Measurements from ENCODE around the gene FBXO42.
A peak's percentile ranks its signal among the peaks of the same experiment; 100 is the strongest.
"Not testable (repeated sequence)": the region's sequence is repeated elsewhere in the genome, so short reads cannot be mapped to it uniquely, and the experiment has no call there.

FBXO42 gene

GRCh38 chr1:16258591-16259135 is 93.6 kb downstream of the FBXO42 start:
- no peak for DNase-seq

GRCh38 chr1:16257968-16258367 is 94.3 kb downstream of the FBXO42 start:
- DNase-seq, result no peak

GRCh38 chr1:16257556-16257955 is 94.7 kb downstream of the FBXO42 start:
- DNase-seq, result not testable (repeated sequence)

- no peak for DNase-seq
Measured at GRCh38 chr1:16256478-16256877, 95.8 kb downstream of the FBXO42 start.

GRCh38 chr1:16254263-16254928 is 97.9 kb downstream of the FBXO42 start:
- no peak for DNase-seq

- DNase-seq, result no peak
Measured at GRCh38 chr1:16253332-16253922, 98.9 kb downstream of the FBXO42 start.

GRCh38 chr1:16252912-16253311 is 99.4 kb downstream of the FBXO42 start:
- no peak for DNase-seq

GRCh38 chr1:16251381-16251780 is 100.9 kb downstream of the FBXO42 start:
- no peak for DNase-seq

GRCh38 chr1:16250524-16251251 is 101.6 kb downstream of the FBXO42 start:
- DNase-seq, result no peak

- DNase-seq, result no peak
Measured at GRCh38 chr1:16249596-16250241, 102.6 kb downstream of the FBXO42 start.

GRCh38 chr1:16248603-16249516 is 103.4 kb downstream of the FBXO42 start:
- no peak for DNase-seq

GRCh38 chr1:16248007-16248436 is 104.3 kb downstream of the FBXO42 start:
- DNase-seq, result no peak

- DNase-seq, result no peak
Measured at GRCh38 chr1:16247441-16247840, 104.8 kb downstream of the FBXO42 start.

GRCh38 chr1:16246961-16247360 is 105.3 kb downstream of the FBXO42 start:
- DNase-seq, result no peak

GRCh38 chr1:16246239-16246638 is 106.0 kb downstream of the FBXO42 start:
- not testable (repeated sequence) for DNase-seq

- no peak for DNase-seq
Measured at GRCh38 chr1:16245476-16246196, 106.6 kb downstream of the FBXO42 start.

- no peak for DNase-seq
Measured at GRCh38 chr1:16244650-16245285, 107.5 kb downstream of the FBXO42 start.

- DNase-seq, result peak; percentile 71 to 75
Measured at GRCh38 chr1:16243936-16244649, 108.2 kb downstream of the FBXO42 start.

GRCh38 chr1:16243215-16243610 is 109.1 kb downstream of the FBXO42 start:
- no peak for DNase-seq

- no peak for DNase-seq
Measured at GRCh38 chr1:16242556-16243214, 109.6 kb downstream of the FBXO42 start.

Data from activated CD4-positive, alpha-beta T cell treated with anti-CD3 and anti-CD28 coated beads, Interleukin-2, amount 50 U/mL, for 4 hours (primary cell).